22Rv1 (cell line): ENCODE data around the gene STAT5B.

ENCODE experiments used
- H3K27ac ChIP-seq: fragments of 450-650 bp; 2 replicates; pipeline ENCODE4 v1.5.1; 2017
- CTCF ChIP-seq: fragments of 450-650 bp; IDR thresholded peaks from 2 replicates; pipeline ENCODE4 v1.5.1; 2017; ENCODE audit warnings: mild to moderate bottlenecking
- ZFX ChIP-seq: fragments of 450-650 bp; IDR thresholded peaks from 2 replicates; pipeline ENCODE4 v1.6.1; 2017; ENCODE audit warnings: antibody characterized with exemption, borderline replicate concordance

STAT5B gene

GRCh38 chr17:42202159-42202558, 74.0 kb downstream of the STAT5B start:
- TF ChIP-seq ZFX: no peak
- no peak for TF ChIP-seq CTCF
- no peak overlapping the region for H3K27ac ChIP-seq

GRCh38 chr17:42201458-42201772, 74.8 kb downstream of the STAT5B start:
- no peak for TF ChIP-seq CTCF
- H3K27ac ChIP-seq: peak overlapping the region; percentile 52

- H3K27ac ChIP-seq: peak overlapping the region; percentile 52
- TF ChIP-seq CTCF: no peak
- no peak for TF ChIP-seq ZFX
Observed at GRCh38 chr17:42200706-42201457, 75.3 kb downstream of the STAT5B start.

- no peak overlapping the region for H3K27ac ChIP-seq
Observed at GRCh38 chr17:42199416-42200011, 76.7 kb downstream of the STAT5B start.

GRCh38 chr17:42198897-42199296, 77.3 kb downstream of the STAT5B start:
- H3K27ac ChIP-seq: no peak overlapping the region
- TF ChIP-seq CTCF (no peak), ZFX (no peak)

More at GRCh38 chr17:42199416-42200011, 76.7 kb downstream of the STAT5B start:
- no peak for TF ChIP-seq ZFX
- TF ChIP-seq CTCF: no peak

GRCh38 chr17:42197564-42198156, 78.5 kb downstream of the STAT5B start:
- TF ChIP-seq CTCF (no peak), ZFX (no peak)

More at GRCh38 chr17:42197564-42198156, 78.5 kb downstream of the STAT5B start:
- no peak overlapping the region for H3K27ac ChIP-seq
